MM.1S (cell line): ENCODE data around the gene ARL15.
"Not testable (repeated sequence)": the region's sequence is repeated elsewhere in the genome, so short reads cannot be mapped to it uniquely, and the experiment has no call there.

ENCODE experiments used
- DNase-seq: peaks from one replicate; pipeline ENCODE4 v3.0.0-alpha.2; 2015
- H2AFZ ChIP-seq: fragments of 300-600 bp; sonication (generic); 2 replicates; pipeline ENCODE4 v1.6.0; 2016; ENCODE audit warnings: antibody characterized with exemption, low read length
- H3F3A ChIP-seq: fragments of 300-600 bp; sonication (generic); 2 replicates; pipeline ENCODE4 v1.6.1; 2016; ENCODE audit warnings: mild to moderate bottlenecking, antibody characterized with exemption, low read length, moderate library complexity, mixed read lengths; ENCODE audit not compliant: insufficient read depth
- H3K27ac ChIP-seq: fragments of 300-600 bp; sonication (generic); 2 replicates; pipeline ENCODE4 v1.5.1; 2016; ENCODE audit warnings: mild to moderate bottlenecking, low read length
- H3K27me3 ChIP-seq: fragments of 300-600 bp; sonication (generic); replicated peaks from 2 replicates; pipeline ENCODE4 v1.6.0; 2016; ENCODE audit warnings: low read length; ENCODE audit not compliant: insufficient read depth
- H3K36me3 ChIP-seq: fragments of 300-600 bp; sonication (generic); replicated peaks from 2 replicates; pipeline ENCODE4 v1.6.1; 2016; ENCODE audit warnings: mild to moderate bottlenecking, low read length, mixed read lengths; ENCODE audit not compliant: insufficient read depth
- H3K4me1 ChIP-seq: fragments of 300-600 bp; sonication (generic); 2 replicates; pipeline ENCODE4 v1.6.1; 2016; ENCODE audit warnings: low read length, mixed read lengths
- H3K4me2 ChIP-seq: fragments of 300-600 bp; sonication (generic); 2 replicates; pipeline ENCODE4 v1.6.0; 2016; ENCODE audit warnings: low read depth, low read length
- H3K4me3 ChIP-seq: fragments of 300-600 bp; sonication (generic); 2 replicates; pipeline ENCODE4 v1.5.1; 2016; ENCODE audit warnings: low read length, mixed read lengths
- H3K79me2 ChIP-seq: fragments of 300-600 bp; sonication (generic); 2 replicates; pipeline ENCODE4 v1.6.1; 2016; ENCODE audit warnings: mixed run types, low read length, mixed read lengths
- H3K9ac ChIP-seq: fragments of 300-600 bp; sonication (generic); 2 replicates; pipeline ENCODE4 v1.6.1; 2016; ENCODE audit warnings: low read length, mixed read lengths
- H3K9me2 ChIP-seq: fragments of 300-600 bp; sonication (generic); replicated peaks from 2 replicates; pipeline ENCODE4 v1.6.1; 2016; ENCODE audit warnings: mild to moderate bottlenecking, low read length, mixed read lengths; ENCODE audit not compliant: insufficient read depth
- H3K9me3 ChIP-seq: fragments of 300-600 bp; sonication (generic); replicated peaks from 2 replicates; pipeline ENCODE4 v1.6.1; 2016; ENCODE audit warnings: mild to moderate bottlenecking, low read length, mixed read lengths; ENCODE audit not compliant: insufficient read depth
- H4K20me1 ChIP-seq: fragments of 300-600 bp; sonication (generic); 2 replicates; pipeline ENCODE4 v1.6.1; 2016; ENCODE audit warnings: mild to moderate bottlenecking, low read length, moderate library complexity, mixed read lengths; ENCODE audit not compliant: insufficient read depth
- EZH2 ChIP-seq: fragments of 300-600 bp; sonication (generic); optimal IDR thresholded peaks from 2 replicates; pipeline ENCODE3; 2017; ENCODE audit warnings: low read depth, mild to moderate bottlenecking, antibody characterized with exemption, low read length, mixed read lengths
- EZH2phosphoT487 ChIP-seq: fragments of 300-600 bp; sonication (generic); IDR thresholded peaks from 2 replicates; pipeline ENCODE4 v1.6.1; 2018; ENCODE audit warnings: antibody characterized with exemption, low read length
- TF ChIP-seq, protein P1 (sequence below): fragments of 300-600 bp; sonication (generic); IDR thresholded peaks from 2 replicates; pipeline ENCODE4 v1.5.1; 2016; ENCODE audit warnings: antibody characterized with exemption, low read length, mixed read lengths

ARL15 gene

GRCh38 chr5:54310433-54311175 is at the start of gene ARL15:
Gene ARL15 (minus strand): TSS chr5:54310573.
- Histone ChIP-seq H2AFZ (peak within 1 kb of the TSS; percentile 95), H3K9me2 (no peaks in the 10 kb centered on the region), H3F3A (no peaks in the 10 kb centered on the region), H3K4me3 (peak within 1 kb of the TSS; percentile 90), H4K20me1 (no peaks in the 10 kb centered on the region), H3K27ac (no peak within 1 kb of the TSS; the same call in 1 of the 2 replicates), H3K27me3 (no peaks in the 10 kb centered on the region), H3K79me2 (0 out of 2 replicates have a peak, but pooled peaks cover 8% of the 10 kb centered on the region), H3K4me2 (peak within 1 kb of the TSS; percentile 91), H3K9me3 (no peaks in the 10 kb centered on the region), H3K9ac (peak within 1 kb of the TSS; percentile 71), H3K4me1 (peaks cover 6% of the 10 kb centered on the region; the same call in 1 of the 2 replicates), H3K36me3 (no peaks in the 10 kb centered on the region)
- DNase-seq = peak; percentile 98
- no peak for TF ChIP-seq EZH2phosphoT487
- TF ChIP-seq EZH2 = no peak
- TF ChIP-seq, protein P1, sequence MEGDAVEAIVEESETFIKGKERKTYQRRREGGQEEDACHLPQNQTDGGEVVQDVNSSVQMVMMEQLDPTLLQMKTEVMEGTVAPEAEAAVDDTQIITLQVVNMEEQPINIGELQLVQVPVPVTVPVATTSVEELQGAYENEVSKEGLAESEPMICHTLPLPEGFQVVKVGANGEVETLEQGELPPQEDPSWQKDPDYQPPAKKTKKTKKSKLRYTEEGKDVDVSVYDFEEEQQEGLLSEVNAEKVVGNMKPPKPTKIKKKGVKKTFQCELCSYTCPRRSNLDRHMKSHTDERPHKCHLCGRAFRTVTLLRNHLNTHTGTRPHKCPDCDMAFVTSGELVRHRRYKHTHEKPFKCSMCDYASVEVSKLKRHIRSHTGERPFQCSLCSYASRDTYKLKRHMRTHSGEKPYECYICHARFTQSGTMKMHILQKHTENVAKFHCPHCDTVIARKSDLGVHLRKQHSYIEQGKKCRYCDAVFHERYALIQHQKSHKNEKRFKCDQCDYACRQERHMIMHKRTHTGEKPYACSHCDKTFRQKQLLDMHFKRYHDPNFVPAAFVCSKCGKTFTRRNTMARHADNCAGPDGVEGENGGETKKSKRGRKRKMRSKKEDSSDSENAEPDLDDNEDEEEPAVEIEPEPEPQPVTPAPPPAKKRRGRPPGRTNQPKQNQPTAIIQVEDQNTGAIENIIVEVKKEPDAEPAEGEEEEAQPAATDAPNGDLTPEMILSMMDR = no peak

- Histone ChIP-seq H3K27ac (no peak overlapping the region), H4K20me1 (no peaks in the 10 kb centered on the region), H3K4me1 (no peaks in the 10 kb centered on the region), H3K4me2 (no peak overlapping the region), H3K27me3 (no peaks in the 10 kb centered on the region), H3K9ac (no peak overlapping the region), H2AFZ (no peak overlapping the region), H3F3A (no peaks in the 10 kb centered on the region), H3K79me2 (no peaks in the 10 kb centered on the region), H3K4me3 (no peak overlapping the region), H3K9me2 (no peaks in the 10 kb centered on the region), H3K36me3 (no peaks in the 10 kb centered on the region), H3K9me3 (no peaks in the 10 kb centered on the region)
- TF ChIP-seq EZH2phosphoT487 = no peak
- TF ChIP-seq EZH2 = no peak
- TF ChIP-seq, protein P1 = no peak
- DNase-seq = no peak
Observed at GRCh38 chr5:54360089-54360488, 49.7 kb upstream of the ARL15 start.

- Histone ChIP-seq H3F3A (no peaks in the 10 kb centered on the region), H3K4me2 (no peak overlapping the region), H3K9ac (no peak overlapping the region), H3K9me3 (no peaks in the 10 kb centered on the region), H3K79me2 (no peaks in the 10 kb centered on the region), H3K4me1 (no peaks in the 10 kb centered on the region), H3K4me3 (no peak overlapping the region), H3K27me3 (no peaks in the 10 kb centered on the region), H4K20me1 (no peaks in the 10 kb centered on the region), H2AFZ (no peak overlapping the region), H3K27ac (no peak overlapping the region), H3K9me2 (no peaks in the 10 kb centered on the region), H3K36me3 (no peaks in the 10 kb centered on the region)
- DNase-seq = no peak
- TF ChIP-seq EZH2phosphoT487 (no peak), EZH2 (no peak)
- TF ChIP-seq, protein P1 = no peak
Observed at GRCh38 chr5:54357408-54358058, 47.2 kb upstream of the ARL15 start.

GRCh38 chr5:54353933-54354564 is 43.7 kb upstream of the ARL15 start:
- H3K36me3 ChIP-seq, H3K9me3 ChIP-seq, H3K79me2 ChIP-seq, H3F3A ChIP-seq, H3K4me2 ChIP-seq, H2AFZ ChIP-seq, H4K20me1 ChIP-seq, H3K4me3 ChIP-seq, DNase-seq, H3K9ac ChIP-seq, H3K27ac ChIP-seq, H3K27me3 ChIP-seq, H3K9me2 ChIP-seq, H3K4me1 ChIP-seq: not testable (repeated sequence)

GRCh38 chr5:54352580-54352979 is 42.2 kb upstream of the ARL15 start:
- not testable (repeated sequence) for H3K36me3 ChIP-seq, H4K20me1 ChIP-seq, H3K9me2 ChIP-seq, H3K27ac ChIP-seq, H3K27me3 ChIP-seq, DNase-seq, H3K79me2 ChIP-seq, H3K9ac ChIP-seq, H3K4me1 ChIP-seq, H3F3A ChIP-seq, H2AFZ ChIP-seq, H3K4me3 ChIP-seq, H3K4me2 ChIP-seq, H3K9me3 ChIP-seq
